Spleen (tissue), 11 donors: ENCODE measurements around the gene MUC22. TPM values are rescaled to one million over a fixed set of nuclear protein-coding genes. Genes with fewer than 3 reads are reported as not detected.
"Not testable (repeated sequence)": the region's sequence is repeated elsewhere in the genome, so short reads cannot be mapped to it uniquely, and the experiment has no call there.

Experiments used
- DNase-seq: peaks from one replicate; pipeline ENCODE4 v3.0.0-alpha.2; 2020
- H3K27ac ChIP-seq, 8 donors: fragments of 200-600 bp; sonication (generic) in 7 of 8; 1 replicate in 4 of 8; 2 replicates in 4 of 8; pipeline versions ENCODE4 v1.5.0 to v1.8.0; 2016 to 2021; ENCODE audit warnings: inconsistent platforms in 4 of 8, mild to moderate bottlenecking in 4 of 8, moderate library complexity in 1 of 8
- H3K27me3 ChIP-seq, 7 donors: fragments of 200-600 bp; sonication (generic) in 6 of 7; replicated peaks in 1 of 7; 1 replicate in 4 of 7; 2 replicates in 3 of 7; pipeline versions ENCODE4 v1.5.0 to v1.8.0; 2016 to 2021; ENCODE audit warnings: inconsistent platforms in 3 of 7, mild to moderate bottlenecking in 1 of 7
- H3K36me3 ChIP-seq, 6 donors: fragments of 200-600 bp; sonication (generic) in 5 of 6; 1 replicate in 4 of 6; 2 replicates in 2 of 6; pipeline versions ENCODE4 v1.5.0 to v1.8.0; 2016 to 2021; ENCODE audit warnings: inconsistent platforms in 2 of 6
- H3K4me1 ChIP-seq, 6 donors: fragments of 200-600 bp; sonication (generic) in 5 of 6; 1 replicate in 3 of 6; 2 replicates in 3 of 6; pipeline versions ENCODE4 v1.5.0 to v1.8.0; 2016 to 2021; ENCODE audit warnings: inconsistent platforms in 3 of 6
- H3K4me3 ChIP-seq, 8 donors: fragments of 200-600 bp; sonication (generic) in 7 of 8; 1 replicate in 4 of 8; 2 replicates in 4 of 8; pipeline versions ENCODE4 v1.5.0 to v1.8.0; 2016 to 2021; ENCODE audit warnings: inconsistent platforms in 4 of 8, mild to moderate bottlenecking in 4 of 8, moderate library complexity in 2 of 8
- H3K9me3 ChIP-seq, 8 donors: fragments of 200-600 bp; sonication (generic) in 7 of 8; 1 replicate in 4 of 8; 2 replicates in 4 of 8; pipeline versions ENCODE4 v1.5.0 to v1.8.0; 2016 to 2021; ENCODE audit warnings: inconsistent platforms in 4 of 8
- POLR2A ChIP-seq, 3 donors: fragments of 450-650 bp; IDR thresholded peaks; one replicate each; pipeline ENCODE4 v1.5.1; 2017; ENCODE audit warnings: antibody characterized with exemption in 3 of 3, mild to moderate bottlenecking in 1 of 3
- POLR2AphosphoS5 ChIP-seq, 3 donors: sonication (generic); formaldehyde crosslinking; IDR thresholded peaks; one replicate each; pipeline ENCODE4 v1.5.1; 2017; ENCODE audit warnings: antibody characterized with exemption in 3 of 3
- WGBS, 5 donors: extraction: QIAGEN DNeasy Blood & Tissue Kit in 3 of 5; methylation state at CpG; one replicate each; pipeline versions ENCODE4 v1.1.5 to v1.1.7; 2013 to 2018; 5-methylcytosine and 5-hydroxymethylcytosine counted together
- intact Hi-C: fragments of 100-400 bp; cut with DNase I; formaldehyde crosslinking; loops from one replicate; pipeline ENCODE4 v1.15.0; 2023; ENCODE audit warnings: low total_unique reads
- polyA plus RNA-seq, 3 donors: library from polyadenylated mRNA; stranded (reverse); fragments of 200-250 nt; gene quantifications; one replicate each; pipeline ENCODE4 v1.2.1, GENCODE V29; 2013
- total RNA-seq, 7 donors: library from RNA; depleted of rRNA in 3 of 7; stranded (reverse); fragments of >200 nt in 3 of 7; fragmentation: NEBNext Ultra II Directional in 4 of 7; extraction: Animal tissue kit (Norgen Biotek cat#: 25700) in 4 of 7; gene quantifications; one replicate each; pipeline versions ENCODE4 v1.1.0 to v1.2.1, GENCODE V29; 2016 to 2021
- TF ChIP-seq, protein P1 (sequence below), 11 experiments: fragments of 200-600 bp in 7 of 11; fragments of 450-650 bp in 4 of 11; sonication (generic) in 4 of 11; IDR thresholded peaks in 8 of 11; conservative IDR thresholded peaks in 3 of 11; 1 replicate in 7 of 11; 2 replicates in 4 of 11; pipeline versions ENCODE4 v1.4.0 to v1.8.0; 2016 to 2021; ENCODE audit warnings: antibody characterized with exemption in 11 of 11, inconsistent platforms in 4 of 11, mild to moderate bottlenecking in 1 of 11
- donor health status: healthy with polysubstance abuse.
- donor health status: DM: no; HTN: no; CAD: no; lungs with moderate emphysema.
- donor health status: DM: no; HTN: no; CAD: no.
- donor health status: Bipolar disorder and iron deficiency.
- donor health status: healthy.
- donor health status: DM: no; HTN: no; CAD: no.
- donor health status: DM: yes; HTN: yes; CAD: no.

MUC22 gene
- total and polyA plus RNA-seq, 10 donors: not detected

DNA sequence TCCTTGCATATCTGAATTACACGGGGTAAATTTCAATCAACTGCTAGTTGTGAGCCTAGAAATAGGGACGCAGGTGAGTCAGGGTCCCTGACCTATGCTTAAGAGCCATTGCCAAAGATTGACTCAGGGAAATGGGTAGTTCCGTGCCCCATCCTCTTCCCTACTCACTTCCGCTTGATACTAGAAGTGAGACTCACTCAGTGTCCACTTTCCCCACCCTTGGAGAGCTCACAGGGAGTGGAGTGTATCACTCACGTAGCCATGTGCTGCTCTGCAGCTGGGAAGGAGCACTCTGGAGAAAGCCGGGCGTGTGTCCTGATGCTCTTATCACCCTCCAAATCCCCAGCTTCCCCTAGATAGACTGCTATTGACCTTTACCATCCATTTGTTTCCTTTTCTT, 543 bp upstream of the MUC22 start:
- intact Hi-C loops: no loop called here
- Histone ChIP-seq H3K27me3 (peaks cover 0 to 6% (median 0%) of the 10 kb centered on the region in 7 donors), H3K4me3 (no peak overlapping the region), H3K36me3 (no peaks in the 10 kb centered on the region), H3K4me1 (no peaks in the 10 kb centered on the region), H3K27ac (no peak overlapping the region), H3K9me3 (peaks cover 0 to 5% (median 1%) of the 10 kb centered on the region in 8 donors)
- TF ChIP-seq POLR2A (IDR thresholded peaks at IDR 0.05) (no peak), POLR2AphosphoS5 (IDR thresholded peaks at IDR 0.05) (no peak)
- TF ChIP-seq, protein P1, sequence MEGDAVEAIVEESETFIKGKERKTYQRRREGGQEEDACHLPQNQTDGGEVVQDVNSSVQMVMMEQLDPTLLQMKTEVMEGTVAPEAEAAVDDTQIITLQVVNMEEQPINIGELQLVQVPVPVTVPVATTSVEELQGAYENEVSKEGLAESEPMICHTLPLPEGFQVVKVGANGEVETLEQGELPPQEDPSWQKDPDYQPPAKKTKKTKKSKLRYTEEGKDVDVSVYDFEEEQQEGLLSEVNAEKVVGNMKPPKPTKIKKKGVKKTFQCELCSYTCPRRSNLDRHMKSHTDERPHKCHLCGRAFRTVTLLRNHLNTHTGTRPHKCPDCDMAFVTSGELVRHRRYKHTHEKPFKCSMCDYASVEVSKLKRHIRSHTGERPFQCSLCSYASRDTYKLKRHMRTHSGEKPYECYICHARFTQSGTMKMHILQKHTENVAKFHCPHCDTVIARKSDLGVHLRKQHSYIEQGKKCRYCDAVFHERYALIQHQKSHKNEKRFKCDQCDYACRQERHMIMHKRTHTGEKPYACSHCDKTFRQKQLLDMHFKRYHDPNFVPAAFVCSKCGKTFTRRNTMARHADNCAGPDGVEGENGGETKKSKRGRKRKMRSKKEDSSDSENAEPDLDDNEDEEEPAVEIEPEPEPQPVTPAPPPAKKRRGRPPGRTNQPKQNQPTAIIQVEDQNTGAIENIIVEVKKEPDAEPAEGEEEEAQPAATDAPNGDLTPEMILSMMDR (IDR thresholded peaks at IDR 0.05 in 8 of 11, conservative IDR thresholded peaks at IDR 0.05 in 3 of 11): no peak
- DNase-seq: no peak
- 74 to 84% (median 78%) methylated on average over 7 of the region's 7 CpGs for WGBS, 5 donors

DNA sequence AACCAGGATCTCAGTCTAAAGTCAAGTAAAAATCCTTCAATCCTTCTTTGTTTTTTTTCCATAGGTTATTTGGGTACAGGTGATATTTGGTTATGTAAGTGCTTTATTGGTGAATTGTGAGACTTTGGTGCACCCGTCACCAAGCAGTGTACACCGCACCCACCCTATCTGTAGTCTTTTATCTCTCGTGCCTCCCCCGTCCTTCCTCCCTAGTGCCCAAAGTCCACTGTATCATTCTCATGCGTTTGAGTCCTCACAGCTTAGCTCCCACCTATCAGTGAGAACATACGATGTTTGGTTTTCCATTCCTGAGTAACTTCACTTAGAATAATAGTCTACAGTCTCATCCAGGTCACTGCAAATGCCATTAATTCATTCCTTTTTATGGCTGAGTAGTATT, 879 bp downstream of the MUC22 start:
- peaks cover 0 to 16% (median 7%) of the 10 kb centered on the region in 8 donors for H3K9me3 ChIP-seq
- 68 to 87% (median 79%) methylated on average over 6 of the region's 6 CpGs for WGBS, 5 donors
- H3K4me3 ChIP-seq: no peak overlapping the region
- H3K27me3 ChIP-seq: peaks cover 0 to 9% (median 0%) of the 10 kb centered on the region in 7 donors
- H3K27ac ChIP-seq: no peak overlapping the region
- no peaks in the 10 kb centered on the region for H3K36me3 ChIP-seq
- H3K4me1 ChIP-seq: no peaks in the 10 kb centered on the region
- DNase-seq: no peak
- no peak for TF ChIP-seq POLR2AphosphoS5 (IDR thresholded peaks at IDR 0.05)
- no peak for TF ChIP-seq POLR2A (IDR thresholded peaks at IDR 0.05)
- TF ChIP-seq, protein P1 (IDR thresholded peaks at IDR 0.05 in 8 of 11, conservative IDR thresholded peaks at IDR 0.05 in 3 of 11): no peak
- intact Hi-C loops: no loop called here

DNA sequence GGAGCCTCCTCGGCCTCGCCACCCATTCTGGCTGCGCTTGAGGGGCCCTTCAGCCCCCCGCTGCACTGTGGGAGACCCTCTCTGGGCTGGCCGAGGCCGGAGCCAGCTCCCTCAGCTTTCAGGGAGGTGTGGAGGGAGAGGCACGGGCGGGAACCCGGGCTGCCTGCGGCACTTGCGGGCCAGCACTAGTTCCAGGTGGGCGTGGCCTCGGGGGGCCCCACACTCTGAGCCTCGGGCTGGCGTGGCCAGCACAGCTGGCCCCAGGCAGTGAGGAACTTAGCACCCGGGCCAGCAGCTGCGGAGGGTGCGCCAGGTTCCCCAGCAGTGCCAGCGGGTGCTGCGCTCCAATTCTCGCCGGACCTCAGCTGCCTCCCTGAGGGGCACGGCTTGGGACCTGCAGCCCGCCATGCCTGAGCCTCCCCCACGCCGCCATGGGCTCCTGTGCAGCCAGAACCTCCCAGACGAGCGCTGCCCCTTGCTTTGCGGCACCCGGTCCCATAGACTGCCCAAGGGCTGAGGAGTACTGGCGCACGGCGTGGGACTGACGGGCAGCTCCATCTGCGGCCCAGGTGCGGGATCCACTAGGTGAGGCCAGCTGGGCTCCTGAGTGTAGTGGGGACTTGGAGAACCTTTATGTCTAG, 6.5 kb downstream of the MUC22 start:
- no peaks in the 10 kb centered on the region for H3K36me3 ChIP-seq
- no peak overlapping the region for H3K4me3 ChIP-seq
- no peak for DNase-seq
- no peak overlapping the region for H3K27ac ChIP-seq
- H3K4me1 ChIP-seq: no peaks in the 10 kb centered on the region
- intact Hi-C loops: no loop called here
- peaks cover 0 to 17% (median 7%) of the 10 kb centered on the region in 8 donors for H3K9me3 ChIP-seq
- peaks cover 0 to 23% (median 0%) of the 10 kb centered on the region in 7 donors for H3K27me3 ChIP-seq
- no peak for TF ChIP-seq POLR2AphosphoS5 (IDR thresholded peaks at IDR 0.05)
- TF ChIP-seq POLR2A (IDR thresholded peaks at IDR 0.05): no peak
- TF ChIP-seq, protein P1 (IDR thresholded peaks at IDR 0.05 in 8 of 11, conservative IDR thresholded peaks at IDR 0.05 in 3 of 11): no peak
- 89 to 95% (median 90%) methylated on average over 15 to 36 of the region's 36 CpGs for WGBS, 5 donors

DNA sequence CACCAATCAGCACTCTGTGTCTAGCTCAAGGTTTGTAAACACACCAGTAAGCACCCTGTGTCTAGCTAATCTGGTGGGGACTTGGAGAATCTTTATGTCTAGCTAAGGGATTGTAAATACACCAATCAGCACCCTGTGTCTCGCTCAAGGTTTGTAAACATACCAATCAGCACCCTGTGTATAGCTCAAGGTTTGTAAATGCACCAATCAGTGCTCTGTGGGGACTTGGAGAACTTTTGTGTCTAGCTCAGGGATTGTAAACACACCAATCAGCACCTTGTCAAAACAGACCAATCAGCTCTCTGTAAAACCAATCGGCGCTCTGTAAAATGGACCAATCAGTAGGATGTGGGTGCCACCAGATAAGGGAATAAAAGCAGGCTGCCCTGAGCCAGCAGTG, 7.2 kb downstream of the MUC22 start:
- DNase-seq, H3K36me3 ChIP-seq, H3K27ac ChIP-seq, H3K4me1 ChIP-seq, intact Hi-C loops, H3K4me3 ChIP-seq: not testable (repeated sequence)
- H3K27me3 ChIP-seq: peaks cover 0 to 25% (median 0%) of the 10 kb centered on the region in 7 donors
- H3K9me3 ChIP-seq: peaks cover 0 to 17% (median 7%) of the 10 kb centered on the region in 8 donors
- WGBS, 5 donors: 86 to 100% (median 96%) methylated on average over 3 of the region's 3 CpGs
